GM19324 (cell line): ENCODE results near the gene NKPD1.

ENCODE experiments used
- ATAC-seq: cut with Tn5 transposase; IDR thresholded peaks from one replicate; pipeline ENCODE4 v1.9.1; 2021; ENCODE audit warnings: mild to moderate bottlenecking, moderate library complexity; ENCODE audit not compliant: unreplicated experiment, low FRiP score

NKPD1 gene

DNA sequence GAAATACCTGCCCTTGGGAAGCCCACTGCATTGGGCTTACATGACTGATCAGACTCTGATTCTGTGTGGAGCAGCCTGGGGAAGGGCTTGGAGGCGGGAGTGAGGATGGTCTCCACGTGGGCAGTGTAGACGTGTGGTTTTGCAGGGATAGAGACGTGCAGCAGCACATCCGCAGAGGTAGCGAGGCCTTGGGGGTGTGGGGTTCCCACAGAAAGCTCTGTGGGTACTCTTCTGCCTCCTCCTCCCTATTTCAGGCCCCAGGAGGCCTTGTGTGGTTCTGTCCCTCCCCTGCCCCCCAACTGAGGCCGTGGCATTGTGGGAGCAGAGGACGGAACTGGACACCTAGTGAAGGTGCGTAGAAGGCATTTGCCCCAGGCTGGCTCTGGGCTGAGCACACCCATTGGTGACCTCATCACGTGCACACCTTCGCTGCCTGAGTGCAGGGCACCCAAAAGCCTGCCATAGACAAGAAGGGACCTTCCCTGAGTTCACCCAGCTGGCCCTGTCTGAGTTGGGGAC is 38.9 kb downstream of the NKPD1 start:
- ATAC-seq, result no peak

DNA sequence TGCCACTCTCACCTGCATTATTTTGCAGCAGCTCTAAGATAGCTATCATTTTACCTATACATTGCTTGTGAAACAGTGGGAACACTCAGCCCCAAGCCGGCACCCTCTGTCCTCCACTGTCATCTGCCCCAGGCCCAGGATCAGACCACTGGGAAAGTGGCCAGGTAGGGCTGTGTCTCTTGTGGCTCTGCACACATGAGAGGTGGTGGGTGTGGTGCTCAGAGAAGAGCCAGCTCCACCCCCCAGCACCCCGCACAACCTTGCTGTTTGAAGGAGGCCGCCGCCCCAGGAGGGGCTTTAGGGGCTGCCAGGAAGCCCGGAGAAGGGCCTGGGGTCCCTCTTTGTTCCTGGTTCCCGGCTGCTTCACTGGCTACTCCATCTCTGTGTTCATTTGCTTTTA is 41.2 kb downstream of the NKPD1 start:
- ATAC-seq, result no peak

DNA sequence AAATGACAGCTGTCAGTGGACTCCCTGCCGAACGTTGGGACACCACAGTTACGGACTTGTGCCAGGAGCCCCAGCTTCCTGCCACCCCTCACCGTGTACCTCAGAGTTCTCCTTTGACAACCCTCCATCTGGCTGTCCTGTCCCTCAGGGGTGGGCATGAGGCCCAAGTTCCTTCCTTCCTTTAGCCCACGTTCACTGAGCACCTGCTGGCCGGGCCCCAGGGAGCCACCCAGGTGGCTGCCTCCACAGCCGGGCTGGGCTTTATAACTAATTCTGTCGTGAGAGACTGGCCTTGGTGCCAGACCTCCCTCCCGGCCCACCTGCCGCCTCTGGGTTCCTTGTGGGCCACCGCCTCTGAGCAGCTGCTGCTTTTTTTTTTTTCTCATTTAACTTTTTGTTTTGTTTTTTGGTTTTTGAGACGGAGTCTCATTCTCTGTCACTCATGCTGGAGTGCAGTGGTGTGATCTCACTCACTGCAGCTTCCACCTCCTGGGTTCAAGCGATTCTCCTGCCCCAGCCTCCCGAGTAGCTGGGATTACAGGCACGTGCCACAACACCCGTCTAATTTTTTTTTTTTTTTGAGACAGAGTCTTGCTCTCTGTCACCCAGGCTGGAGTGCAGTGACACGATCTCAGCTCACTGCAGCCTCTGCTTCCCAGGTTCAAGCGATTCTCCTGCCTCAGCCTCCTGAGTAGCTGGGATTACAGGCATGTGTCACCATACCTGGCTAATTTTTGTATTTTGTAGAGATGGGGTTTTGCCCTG is 42.0 kb downstream of the NKPD1 start:
- ATAC-seq, result peak; percentile 63

DNA sequence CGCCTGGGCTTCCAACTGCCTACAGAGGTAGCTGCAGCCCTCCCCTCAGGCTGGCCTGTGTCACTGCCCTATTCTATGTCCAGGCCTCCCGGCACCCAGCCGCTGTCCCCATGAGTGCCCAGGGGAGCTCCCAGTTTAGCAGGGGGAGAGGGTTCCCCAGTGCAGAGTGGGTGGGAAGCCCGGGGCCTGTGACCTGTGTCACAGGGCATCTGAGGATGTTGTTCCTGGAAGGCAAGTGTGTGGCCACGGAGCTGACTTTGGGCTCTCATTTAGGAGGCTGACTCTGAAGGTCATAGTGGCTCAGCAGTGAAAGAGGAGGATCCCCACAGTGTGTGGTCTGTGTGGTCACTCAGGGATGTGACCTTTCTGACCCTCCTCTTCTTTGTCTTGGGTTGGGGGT is 42.7 kb downstream of the NKPD1 start:
- no peak for ATAC-seq

DNA sequence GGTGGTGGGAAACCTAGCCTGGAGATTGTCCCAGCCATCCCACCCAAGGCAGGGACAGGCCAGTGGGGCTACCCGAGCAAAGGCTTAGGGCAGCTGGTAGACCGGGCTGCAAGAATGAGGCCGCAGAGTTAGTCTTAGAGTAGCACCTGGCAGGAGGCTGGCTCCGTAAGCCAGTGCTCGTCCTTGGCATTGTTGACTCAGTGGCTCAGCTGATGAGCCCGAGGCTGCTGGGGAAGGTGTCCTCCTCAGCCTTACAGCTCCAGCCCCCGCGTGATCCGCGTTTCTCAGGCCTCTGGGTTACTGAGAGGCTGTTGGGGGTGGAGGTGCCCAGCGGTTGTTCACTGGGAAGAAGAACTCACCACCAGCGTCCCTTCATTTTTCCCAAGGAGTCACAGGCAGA is 43.1 kb downstream of the NKPD1 start:
- ATAC-seq, result no peak

DNA sequence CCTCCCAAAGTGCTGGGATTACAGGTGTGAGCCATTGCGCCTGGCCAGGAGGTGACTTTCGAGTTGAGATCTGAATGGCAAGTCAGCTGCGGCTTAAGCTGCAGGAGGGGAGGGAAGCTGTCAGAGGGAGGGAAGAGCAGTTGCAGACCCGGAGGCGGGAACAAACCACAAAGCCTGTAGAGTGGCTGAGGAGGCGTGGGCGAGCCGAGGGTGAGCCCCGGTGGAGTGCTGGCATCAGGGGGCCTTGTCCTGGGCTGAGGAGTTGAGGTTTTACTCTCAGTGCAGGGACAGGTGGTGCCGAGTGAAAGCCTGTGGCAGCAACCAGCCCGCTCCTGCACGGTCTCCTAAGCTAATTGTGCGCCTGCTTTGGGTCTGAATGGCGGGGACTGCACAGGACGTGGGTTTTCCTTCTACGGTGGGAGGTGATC is 43.6 kb downstream of the NKPD1 start:
- ATAC-seq, result no peak

DNA sequence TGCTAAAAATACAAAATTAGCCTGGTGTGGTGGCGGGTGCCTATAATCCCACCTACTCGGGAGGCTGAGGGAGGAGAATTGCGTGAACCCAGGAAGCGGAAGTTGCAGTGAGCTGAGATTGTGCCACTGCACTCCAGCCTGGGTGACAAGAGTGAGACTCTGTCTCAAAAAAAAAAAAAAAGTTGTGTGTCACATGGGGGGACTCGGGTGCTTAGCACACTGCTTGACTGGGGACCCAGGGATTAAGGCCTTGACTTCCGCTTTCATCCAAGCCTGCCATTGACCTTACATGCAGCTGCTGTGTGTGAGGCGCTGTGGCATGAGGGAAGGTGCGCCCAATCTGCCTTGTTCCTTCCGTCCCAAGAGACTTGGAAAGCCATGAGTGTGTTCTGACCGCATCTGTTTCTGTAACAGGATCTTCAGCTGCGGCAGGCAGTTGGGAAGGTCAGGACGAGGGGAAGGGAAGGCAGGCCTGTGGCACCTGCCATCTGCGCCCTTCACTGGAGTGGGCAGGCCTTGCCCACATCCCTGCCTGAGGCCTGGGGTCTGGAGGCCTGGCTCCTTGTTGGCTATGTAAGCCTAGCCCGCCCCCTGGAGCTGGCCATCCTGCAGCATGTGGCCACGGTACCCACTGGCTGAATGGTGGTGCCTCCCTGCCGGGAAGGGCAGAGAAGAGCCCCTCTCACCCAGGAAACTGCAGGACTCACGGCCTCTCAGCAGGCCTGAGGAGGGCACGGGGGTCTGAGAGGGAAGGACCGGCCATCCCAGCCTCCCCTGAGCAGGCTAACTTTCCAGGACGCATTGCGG is 44.8 kb downstream of the NKPD1 start:
- ATAC-seq, result no peak

DNA sequence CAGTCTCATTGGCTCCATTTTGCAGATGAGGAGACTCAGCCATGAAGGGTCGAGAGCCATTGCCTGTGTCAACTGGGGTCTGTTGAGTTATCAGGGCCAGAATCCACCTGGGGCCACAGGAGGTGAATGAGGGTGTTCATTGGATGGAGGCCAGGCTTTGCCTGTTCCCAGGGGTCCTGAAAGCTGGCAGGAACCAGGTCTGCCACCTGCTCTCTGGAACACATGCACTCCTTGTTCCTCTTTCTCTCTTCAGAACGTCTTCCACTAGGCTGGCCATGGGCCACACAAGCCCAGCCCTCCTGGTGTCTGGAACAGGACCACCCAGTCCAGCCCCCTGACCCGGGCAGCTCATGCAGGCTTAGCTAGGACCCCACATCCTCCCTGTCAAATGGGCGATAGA is 46.7 kb downstream of the NKPD1 start:
- ATAC-seq, result no peak

DNA sequence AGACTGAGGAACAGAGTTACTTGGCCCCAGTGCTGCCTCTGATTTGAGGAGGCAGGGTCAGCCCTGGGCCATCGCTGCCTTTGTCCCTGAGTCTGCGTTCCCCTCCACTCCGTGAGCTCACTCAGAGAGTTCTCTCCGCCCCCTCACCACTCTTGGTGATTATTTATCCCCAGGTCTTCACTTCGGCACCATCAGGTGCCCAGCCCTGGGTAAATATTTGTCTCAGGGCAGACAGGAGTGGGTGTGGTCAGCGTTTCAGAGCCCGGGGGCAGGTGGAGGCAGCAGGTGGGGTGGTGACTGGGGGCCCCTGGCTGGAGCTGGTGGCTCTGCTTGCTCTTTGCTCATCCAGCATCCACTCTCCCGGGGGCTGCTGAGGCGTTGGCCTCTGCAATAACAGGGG is 47.2 kb downstream of the NKPD1 start:
- no peak for ATAC-seq

DNA sequence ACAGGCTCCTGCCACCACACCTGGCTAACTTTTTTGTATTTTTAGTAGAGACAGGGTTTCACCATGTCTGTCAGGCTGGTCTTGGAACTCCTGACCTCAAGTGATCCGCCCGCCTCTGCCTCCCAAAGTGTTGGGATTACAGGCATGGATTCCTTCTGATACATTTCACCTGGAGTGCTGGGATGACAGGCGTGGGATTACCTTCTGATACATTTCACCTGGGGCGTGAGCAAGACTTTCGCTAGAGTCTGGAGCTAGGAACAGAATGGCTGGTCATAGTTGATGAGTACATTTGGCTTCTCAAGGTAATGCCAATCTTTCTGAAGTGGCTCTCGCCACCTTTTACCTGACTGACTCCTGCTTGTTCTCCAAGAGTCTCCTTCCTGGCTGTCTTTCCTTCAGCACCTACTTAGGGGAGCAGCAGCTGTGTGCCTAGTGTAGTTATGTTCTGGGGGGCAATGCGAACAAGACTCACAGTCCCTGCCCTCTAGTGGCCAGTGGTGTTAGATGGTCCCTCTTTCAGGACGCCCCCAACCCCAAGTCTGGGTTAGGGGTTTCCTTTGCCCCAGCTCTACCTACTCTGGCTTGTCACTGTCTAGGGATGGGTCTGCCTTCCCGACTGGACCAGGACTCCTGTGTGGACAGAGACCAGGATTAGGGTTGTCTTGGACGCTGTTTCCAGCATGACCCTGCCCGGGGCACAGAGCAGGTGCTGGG is 48.5 kb downstream of the NKPD1 start:
- ATAC-seq, result no peak
